B cell (primary cell): ENCODE data around the gene IFIT2.

Experiments
- CTCF ChIP-seq: fragments of 200-600 bp; IDR thresholded peaks from one replicate; pipeline ENCODE4 v1.8.0; 2022; ENCODE audit warnings: antibody characterized with exemption, mild to moderate bottlenecking
- EZH2 ChIP-seq: IDR thresholded peaks from 2 replicates; pipeline ENCODE4 v1.6.1; 2012; ENCODE audit warnings: borderline replicate concordance, low read depth, mild to moderate bottlenecking, moderate library complexity, low read length; ENCODE audit not compliant: insufficient read depth, poor library complexity, severe bottlenecking

- no peak for TF ChIP-seq CTCF
- no peak for TF ChIP-seq EZH2
Observed at GRCh38 chr10:89296220-89296648, 5.6 kb upstream of the IFIT2 start.
